G401 (cell line): ENCODE data around the gene NTF4. TPM values are rescaled to one million over a fixed set of nuclear protein-coding genes. Genes with fewer than 3 reads are reported as not detected.
A peak's percentile ranks its signal among the peaks of the same experiment; 100 is the strongest.
"Not testable (repeated sequence)": the region's sequence is repeated elsewhere in the genome, so short reads cannot be mapped to it uniquely, and the experiment has no call there.

ENCODE experiments used
- DNase-seq: peaks from one replicate; pipeline ENCODE4 v3.0.0-alpha.2; 2015; ENCODE audit warnings: low spot score
- in situ Hi-C: cut with HindIII; loops from 2 replicates; pipeline ENCODE4 v1.10.0; 2016; ENCODE audit warnings: low sequenced_read_pairs, mixed read lengths
- total RNA-seq: library from RNA; depleted of rRNA; stranded (reverse); fragments of >200 nt; shearing (Covaris generic); gene quantifications from 2 replicates; pipeline ENCODE4 v1.2.3, GENCODE V29; 2014

NTF4 gene
- total RNA-seq, 1 experiment from 2014 or later: 11.5 TPM

DNA sequence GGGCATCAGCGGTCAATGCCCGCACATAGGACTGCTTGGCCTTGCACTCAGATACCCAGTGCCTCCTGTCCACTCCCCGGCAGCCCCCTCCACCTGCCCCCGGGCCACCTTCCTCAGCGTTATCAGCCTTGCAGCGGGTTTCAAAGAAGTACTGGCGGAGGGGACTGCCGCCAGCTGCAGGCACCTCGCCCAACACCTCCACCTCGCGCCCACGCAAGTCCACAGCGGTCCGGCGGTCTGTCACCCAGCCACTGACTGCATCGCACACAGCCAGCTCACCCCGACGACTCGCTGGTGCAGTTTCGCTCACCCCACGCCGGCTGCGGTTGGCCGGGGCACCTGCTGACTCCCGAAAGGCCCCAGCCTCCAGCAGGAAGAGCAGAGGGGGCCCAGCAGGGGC is 3.2 kb downstream of the NTF4 start:
- DNase-seq: no peak
- in situ Hi-C loops: no loop called here

DNA sequence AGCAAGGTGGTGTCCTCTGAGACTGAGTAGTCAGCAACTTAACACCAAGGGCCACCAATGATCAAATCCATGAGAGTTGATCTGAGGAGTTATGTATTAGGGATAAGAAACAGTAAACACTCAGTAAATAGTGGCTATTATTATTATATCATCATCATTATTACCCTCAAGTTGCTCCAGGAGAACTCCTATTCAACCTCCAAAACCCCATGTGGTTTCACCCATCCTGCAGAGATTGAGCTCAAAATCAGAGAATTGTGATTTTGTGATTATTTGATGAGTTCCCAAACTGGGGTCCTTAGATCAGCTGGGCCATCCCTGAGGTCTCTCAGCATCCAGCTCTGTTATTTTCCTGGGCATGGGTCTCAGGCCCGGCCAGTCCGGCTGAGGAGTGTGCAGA is 3.6 kb downstream of the NTF4 start:
- in situ Hi-C loops: no loop called here
- no peak for DNase-seq

DNA sequence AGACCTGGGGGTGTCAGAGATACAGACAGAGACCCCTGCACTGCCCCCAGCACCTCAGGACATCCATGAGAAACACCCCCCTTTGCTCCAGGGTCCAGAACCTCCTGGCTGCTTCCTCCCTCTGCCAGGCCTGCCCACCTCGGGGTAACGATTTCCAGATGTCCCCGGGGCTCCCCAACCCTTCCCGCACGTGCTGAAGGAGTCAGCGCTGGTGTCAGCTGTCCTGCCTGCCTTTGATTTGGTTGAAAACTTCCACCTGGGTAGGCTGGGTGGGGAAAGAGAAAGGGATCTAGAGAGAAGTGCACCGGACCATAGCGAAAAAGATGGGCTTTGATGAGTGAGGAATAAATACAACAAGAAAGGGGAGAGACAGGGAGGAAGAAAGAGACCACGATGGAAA is 5.6 kb downstream of the NTF4 start:
- DNase-seq: no peak
- in situ Hi-C loops: no loop called here

DNA sequence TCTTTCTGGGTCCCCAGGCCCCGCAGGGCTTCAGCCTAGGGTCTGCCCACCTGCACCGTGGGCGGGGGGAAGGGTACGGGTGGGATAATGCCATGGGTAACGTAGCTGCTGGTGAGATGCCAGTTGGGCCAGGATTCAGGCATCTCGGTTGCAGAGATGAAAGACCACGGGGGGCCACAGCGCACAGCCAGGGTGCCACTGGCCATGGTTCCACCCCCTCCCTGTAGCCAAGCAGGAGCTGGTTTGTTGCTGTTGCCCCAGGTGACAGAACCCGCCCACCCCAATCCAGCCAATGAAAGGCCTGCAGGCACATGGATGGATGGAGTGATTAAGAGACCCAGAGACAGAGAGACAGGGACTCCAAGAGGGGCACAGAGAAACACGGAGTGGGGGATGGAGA is 6.1 kb downstream of the NTF4 start:
- in situ Hi-C loops: no loop called here
- DNase-seq: peak; percentile 11

DNA sequence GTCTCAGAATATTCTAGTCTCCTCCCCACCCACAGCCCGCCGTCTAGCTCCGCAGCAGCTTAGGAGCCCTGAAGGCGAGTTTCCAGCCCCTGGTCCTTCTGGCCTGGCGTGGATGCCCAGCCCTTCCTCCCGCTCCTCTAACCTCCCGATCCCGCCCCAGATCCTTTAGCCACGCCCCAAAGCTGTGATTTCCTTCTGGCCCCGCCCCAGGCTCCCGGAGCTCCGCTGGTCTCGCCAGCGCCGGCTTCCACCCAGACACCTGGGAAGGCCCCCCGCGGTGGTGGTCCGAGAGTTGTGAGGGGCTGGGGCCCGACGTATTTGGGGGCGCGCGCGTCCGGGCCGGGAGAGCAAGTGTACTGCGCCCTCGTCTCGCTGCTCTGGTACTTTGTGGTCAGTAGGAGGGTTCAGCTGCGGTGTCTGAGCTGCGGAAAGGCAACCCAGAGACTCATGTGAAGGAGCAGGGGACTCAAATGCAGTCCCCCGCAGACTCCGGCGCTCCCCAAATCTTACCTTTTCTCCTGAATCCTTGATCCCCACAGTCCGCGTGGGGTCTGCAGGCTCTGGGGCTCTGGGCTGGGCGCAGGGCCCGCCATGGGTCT is 6.9 kb downstream of the NTF4 start, which contains the start of gene CGB7:
Gene CGB7 (minus strand): TSS at position 114 of the 599 bp plus-strand sequence. CDS start 2,374 bp downstream, outside the sequence.
- DNase-seq: peak; percentile 9
- in situ Hi-C loops: no loop called here

DNA sequence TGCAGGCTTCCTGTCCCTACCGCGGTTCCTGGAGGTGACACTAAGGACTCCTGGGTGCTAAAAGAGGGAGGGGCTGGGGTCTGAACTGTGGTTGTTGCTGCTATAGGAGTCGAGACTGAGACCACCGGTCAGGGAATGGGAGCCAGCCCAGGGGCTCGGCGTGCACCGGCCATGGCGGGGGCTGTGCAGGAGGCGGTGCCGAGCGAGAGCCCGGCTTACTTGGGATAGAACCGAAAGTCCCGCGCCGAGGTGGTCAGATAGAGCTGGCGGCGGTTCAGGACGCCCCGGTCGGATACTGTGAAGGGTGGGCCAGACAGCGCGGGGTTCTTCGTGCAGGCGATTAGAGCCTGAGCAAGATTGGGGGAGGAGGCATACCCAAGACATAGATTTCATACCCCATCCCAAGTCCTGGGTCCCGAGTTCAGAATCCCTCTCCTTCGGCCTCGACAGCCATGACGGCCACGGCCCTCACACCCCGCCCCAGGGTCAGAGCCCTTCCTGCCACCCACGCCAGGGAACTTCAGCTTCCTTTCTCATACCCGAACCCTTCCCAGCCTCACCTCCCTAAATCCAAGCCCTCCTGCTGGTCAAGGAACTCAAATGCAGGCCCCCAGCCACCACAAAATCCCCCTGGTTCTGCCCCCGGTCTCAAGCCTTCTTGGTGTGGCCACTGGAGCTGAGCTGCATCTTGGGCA is 7.6 kb downstream of the NTF4 start:
- DNase-seq, in situ Hi-C loops: not testable (repeated sequence)

DNA sequence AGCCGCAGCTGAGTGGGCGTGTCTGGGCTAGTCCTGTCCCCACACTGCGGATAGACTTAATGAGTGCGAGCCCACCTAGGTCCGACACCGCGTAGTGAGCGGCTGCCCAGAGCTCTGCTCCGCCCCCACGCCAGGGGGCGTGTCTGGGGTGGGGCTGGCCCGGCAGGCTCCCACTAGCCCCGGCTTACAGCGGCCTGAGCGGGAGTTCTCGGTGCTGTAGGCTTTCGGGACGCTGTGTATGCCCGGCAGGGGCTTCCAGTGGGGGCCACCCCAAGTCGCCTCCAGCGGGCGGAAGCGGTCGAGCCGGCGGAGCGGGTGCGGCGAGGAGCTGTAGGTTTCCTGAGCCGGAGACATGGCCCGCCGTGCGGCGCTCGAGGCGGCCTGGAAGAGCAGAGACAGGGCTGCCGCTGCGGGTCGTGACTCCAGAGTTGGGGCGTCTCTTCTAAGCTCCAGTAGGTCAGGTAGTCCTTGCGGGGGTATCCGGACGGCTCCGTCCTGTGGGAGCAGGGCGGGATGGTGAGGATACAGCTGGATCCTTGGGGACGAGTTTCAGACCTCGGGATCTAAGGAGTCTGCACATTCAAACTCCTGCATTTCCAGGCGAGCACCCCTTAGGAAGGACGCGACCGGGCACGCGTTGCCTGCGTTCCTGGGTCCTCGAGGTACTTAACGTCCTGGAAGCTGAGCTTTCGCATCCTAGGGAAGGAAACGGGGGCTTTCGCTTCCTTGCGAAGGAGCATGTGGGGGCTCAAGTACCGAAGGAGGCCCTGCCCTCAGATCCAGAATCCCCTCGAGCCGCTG is 8.3 kb downstream of the NTF4 start:
- no peak for DNase-seq
- in situ Hi-C loops: no loop called here

DNA sequence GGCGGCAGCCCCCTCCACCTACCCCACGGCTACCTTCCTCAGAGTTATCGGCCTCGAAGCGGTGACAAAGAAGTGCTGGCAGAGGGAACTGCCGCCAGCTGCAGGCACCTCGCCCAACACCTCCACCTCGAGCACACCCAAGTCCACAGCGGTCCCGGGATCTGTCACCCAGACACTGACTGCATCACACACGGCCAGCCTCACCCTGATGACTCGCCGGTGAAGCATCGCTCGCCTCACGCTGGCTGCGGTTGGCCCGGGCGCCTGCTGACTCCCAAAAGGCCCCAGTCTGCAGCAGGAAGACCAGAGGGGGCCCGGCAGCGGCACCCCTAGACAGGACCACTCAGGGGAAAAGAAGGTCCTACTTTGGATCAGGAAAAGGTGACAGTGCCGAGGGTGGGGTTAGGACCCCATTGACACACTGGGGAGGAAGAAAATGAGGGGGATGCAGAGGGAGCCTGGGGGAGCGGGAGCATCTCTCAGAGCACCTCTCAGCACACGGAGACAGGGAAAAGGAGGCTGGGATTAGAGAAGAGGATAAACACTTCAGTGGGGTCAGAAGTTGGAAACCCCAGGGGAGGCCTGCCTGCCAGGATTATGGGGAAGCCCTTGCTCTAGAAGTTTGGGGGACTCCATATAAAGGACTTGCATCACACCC is 14.1 kb downstream of the NTF4 start:
- in situ Hi-C loops: not testable (repeated sequence)

DNA sequence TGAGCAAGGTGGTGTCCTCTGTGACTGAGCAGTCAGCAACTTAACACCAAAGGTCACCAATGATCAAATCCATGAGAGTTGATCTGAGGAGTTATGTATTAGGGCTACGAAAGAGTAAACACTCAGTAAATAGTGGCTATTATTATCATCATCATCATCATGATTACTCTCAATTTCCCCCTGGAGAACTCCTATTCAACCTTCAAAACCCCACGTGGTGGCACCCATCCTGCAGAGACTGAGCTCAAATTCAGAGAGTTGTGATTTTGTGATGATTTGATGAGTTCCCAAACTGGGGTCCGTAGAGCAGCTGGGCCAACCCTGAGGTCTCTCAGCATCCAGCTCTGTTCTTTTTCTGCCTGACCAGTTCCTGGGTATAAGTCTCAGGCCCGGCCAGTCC is 14.8 kb downstream of the NTF4 start:
- in situ Hi-C loops, DNase-seq: not testable (repeated sequence)

More for the DNA sequence above, 14.1 kb downstream of the NTF4 start:
- DNase-seq: not testable (repeated sequence)

DNA sequence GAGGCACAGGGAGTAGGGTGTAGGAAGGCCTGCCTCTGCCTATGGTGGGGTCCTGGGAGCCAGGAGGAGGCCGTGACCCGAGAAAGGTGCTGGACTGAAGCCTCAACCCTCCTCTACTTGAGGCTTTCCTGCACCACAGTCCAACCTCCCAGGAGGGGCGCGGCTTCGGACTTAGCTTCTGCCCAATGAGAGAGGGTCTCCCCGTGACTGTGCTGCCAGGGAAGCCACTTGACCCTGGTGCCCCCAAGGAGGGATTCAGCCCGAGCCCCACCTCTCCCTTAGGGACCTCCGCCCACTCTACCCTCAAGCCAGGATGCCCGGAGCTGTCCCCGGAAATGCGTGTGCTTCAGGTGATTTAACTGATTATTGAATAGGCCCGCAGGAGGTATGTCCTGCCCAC is 15.6 kb downstream of the NTF4 start, which contains the start of gene CGB8:
Gene CGB8 (minus strand): TSS at position 101 of the 400 bp plus-strand sequence. CDS start 372 bp downstream, outside the sequence.
- DNase-seq, in situ Hi-C loops: not testable (repeated sequence)

DNA sequence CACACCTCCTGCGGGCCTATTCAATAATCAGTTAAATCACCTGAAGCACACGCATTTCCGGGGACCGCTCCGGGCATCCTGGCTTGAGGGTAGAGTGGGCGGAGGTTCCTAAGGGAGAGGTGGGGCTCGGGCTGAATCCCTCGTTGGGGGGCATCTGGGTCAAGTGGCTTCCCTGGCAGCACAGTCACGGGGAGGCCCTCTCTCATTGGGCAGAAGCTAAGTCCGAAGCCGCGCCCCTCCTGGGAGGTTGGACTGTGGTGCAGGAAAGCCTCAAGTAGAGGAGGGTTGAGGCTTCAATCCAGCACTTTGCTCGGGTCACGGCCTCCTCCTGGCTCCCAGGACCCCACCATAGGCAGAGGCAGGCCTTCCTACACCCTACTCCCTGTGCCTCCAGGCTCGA is 21.1 kb downstream of the NTF4 start, which contains the start of gene CGB5:
Gene CGB5 (plus strand): TSS at position 301 of the 400 bp plus-strand sequence. CDS start 362 bp downstream, outside the sequence.
- in situ Hi-C loops, DNase-seq: not testable (repeated sequence)

DNA sequence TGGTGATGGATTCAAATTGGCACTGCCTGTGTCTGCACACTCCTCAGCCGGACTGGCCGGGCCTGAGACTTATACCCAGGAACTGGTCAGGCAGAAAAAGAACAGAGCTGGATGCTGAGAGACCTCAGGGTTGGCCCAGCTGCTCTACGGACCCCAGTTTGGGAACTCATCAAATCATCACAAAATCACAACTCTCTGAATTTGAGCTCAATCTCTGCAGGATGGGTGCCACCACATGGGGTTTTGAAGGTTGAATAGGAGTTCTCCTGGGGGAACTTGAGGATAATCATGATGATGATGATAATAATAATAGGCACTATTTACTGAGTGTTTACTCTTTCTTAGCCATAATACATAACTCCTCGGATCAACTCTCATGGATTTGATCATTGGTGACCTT is 22.0 kb downstream of the NTF4 start:
- in situ Hi-C loops, DNase-seq: not testable (repeated sequence)

DNA sequence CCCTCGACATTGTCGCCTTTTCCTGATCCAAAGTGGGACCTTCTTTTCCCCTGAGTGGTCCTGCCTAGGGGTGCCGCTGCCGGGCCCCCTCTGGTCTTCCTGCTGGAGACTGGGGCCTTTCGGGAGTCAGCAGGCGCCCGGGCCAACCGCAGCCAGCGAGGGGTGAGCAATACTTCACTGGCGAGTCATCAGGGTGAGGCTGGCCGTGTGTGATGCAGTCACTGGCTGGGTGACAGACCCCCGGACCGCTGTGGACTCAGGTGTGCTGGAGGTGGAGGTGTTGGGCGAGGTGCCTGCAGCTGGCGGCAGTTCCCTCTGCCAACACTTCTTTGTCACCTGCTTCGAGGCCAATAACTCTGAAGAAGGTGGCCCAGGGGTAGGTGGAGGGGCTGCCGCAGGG is 22.4 kb downstream of the NTF4 start:
- in situ Hi-C loops: no loop called here
- no peak for DNase-seq

DNA sequence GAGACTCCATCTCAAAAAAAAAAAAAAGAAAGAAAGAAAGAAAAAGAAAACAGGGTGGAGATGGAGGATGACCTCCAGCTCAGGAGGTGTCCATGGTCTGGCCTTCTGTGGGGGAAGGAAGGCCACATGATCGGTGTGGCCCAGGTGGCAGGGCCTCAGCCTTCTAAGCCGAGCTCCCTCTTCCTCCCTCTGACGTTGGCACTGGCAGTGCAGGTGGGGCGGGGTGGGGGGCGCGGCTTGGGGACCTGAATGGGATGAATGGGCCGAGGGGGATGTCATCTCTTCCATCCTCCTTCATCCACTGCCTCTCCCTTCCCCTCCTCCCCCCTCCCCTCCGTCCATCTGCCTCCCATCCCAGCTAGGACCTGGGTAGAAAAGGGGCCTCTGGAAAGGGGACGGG is 24.9 kb downstream of the NTF4 start:
- DNase-seq, in situ Hi-C loops: not testable (repeated sequence)

DNA sequence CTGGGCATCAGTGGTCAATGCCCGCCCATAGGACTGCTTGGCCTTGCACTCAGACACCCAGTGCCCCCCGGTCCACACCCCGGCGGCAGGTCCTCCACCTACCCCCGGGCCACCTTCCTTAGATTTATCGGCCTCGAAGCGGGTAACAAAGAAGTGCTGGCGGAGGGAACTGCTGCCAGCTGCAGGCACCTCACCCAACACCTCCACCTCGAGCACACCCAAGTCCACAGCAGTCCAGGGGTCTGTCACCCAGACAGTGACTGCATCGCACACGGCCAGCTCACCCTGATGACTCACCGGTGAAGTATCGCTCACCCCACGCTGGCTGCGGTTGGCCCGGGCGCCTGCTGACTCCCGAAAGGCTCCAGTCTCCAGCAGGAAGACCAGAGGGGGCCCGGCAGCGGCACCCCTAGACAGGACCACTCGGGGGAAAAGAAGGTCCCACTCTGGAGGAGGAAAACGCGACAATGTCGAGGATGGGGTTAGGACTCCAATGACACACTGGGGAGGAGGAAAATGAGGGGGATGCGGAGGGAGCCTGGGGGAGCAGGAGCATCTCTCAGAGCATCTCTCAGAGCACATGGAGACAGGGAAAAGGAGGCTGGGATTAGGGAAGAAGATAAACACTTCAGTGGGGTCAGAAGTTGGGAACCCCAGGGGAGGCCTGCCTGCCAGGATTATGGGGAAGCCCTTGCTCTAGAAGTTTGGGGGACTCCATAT is 25.9 kb downstream of the NTF4 start:
- DNase-seq, in situ Hi-C loops: not testable (repeated sequence)

DNA sequence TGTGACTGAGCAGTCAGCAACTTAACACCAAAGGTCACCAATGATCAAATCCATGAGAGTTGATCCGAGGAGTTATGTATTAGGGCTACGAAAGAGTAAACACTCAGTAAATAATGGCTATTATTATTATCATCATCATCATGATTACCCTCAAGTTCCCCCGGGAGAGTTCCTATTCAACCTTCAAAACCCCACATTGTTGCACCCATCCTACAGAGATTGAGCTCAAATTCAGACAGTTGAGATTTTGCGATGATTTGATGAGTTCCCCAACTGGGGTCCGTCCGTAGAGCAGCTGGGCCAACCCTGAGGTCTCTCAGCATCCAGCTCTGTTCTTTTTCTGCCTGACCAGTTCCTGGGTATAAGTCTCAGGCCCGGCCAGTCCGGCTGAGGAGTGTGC is 26.5 kb downstream of the NTF4 start:
- DNase-seq, in situ Hi-C loops: not testable (repeated sequence)

DNA sequence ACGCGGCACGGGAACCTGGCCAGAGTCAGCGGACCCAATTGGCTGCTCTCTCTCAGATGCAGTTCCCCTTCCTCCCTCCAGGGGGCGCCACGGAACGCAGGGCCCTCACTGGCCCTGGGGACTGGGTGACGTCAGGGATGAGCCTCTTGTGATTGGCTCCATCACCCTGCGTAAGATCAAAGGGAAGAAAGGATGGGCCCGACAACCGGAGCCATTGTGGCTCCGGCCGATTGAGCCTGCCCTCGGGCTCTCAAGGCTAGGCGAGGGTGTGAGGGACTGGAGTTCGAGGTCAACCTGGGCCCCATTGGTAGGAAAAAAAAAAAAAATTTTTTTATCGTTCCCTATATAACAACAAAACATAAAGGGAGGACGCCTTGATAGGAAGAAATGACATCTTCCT is 27.8 kb downstream of the NTF4 start, which contains the start of gene CGB1:
Gene CGB1 (minus strand): TSS at position 81 of the 400 bp plus-strand sequence. CDS start 184 bp downstream, outside the sequence.
- DNase-seq, in situ Hi-C loops: not testable (repeated sequence)

DNA sequence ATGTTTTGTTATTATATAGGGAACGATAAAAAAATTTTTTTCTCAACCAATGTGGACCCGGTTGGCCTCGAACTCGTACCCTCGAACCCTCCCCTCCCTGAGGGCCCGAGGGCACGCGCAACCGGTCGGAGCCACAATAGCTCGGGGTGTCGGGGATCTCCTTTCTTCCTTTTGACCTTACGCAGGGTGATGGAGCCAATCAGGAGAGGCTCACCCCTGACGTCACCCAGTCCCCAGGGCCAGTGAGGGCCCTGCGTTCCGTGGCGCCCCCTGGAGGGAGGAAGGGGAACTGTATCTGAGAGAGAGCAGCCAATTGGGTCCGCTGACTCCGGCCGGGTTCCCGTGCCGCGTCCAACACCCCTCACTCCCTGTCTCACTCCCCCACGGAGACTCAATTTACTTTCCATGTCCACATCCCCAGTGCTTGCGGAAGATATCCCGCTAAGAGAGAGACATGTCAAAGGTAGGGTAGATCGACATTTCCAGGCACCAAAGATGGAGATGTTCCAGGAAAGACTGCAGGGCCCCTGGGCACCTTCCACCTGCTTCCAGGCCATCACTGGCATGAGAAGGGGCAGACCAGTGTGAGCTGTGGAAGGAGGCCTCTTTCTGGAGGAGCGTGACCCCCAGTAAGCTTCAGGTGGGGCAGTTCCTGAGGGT is 32.8 kb downstream of the NTF4 start, which contains the start of gene CGB2:
Gene CGB2 (plus strand): TSS at position 249 of the 660 bp plus-strand sequence. CDS start 206 bp downstream, at position 455.
- in situ Hi-C loops, DNase-seq: not testable (repeated sequence)
